HL-60 (cell line): ENCODE measurements around the gene HDAC8.

Experiments used
- CTCF ChIP-seq: IDR thresholded peaks from one replicate; pipeline ENCODE4 v1.5.1; 2011; ENCODE audit warnings: low read length, control low read depth, inconsistent platforms; ENCODE audit not compliant: insufficient read depth
- TF ChIP-seq, protein P1 (sequence below): IDR thresholded peaks from 2 replicates; pipeline ENCODE4 v1.6.1; 2012; ENCODE audit warnings: low read depth; ENCODE audit not compliant: insufficient replicate concordance

- TF ChIP-seq CTCF, result no peak
- TF ChIP-seq, protein P1, sequence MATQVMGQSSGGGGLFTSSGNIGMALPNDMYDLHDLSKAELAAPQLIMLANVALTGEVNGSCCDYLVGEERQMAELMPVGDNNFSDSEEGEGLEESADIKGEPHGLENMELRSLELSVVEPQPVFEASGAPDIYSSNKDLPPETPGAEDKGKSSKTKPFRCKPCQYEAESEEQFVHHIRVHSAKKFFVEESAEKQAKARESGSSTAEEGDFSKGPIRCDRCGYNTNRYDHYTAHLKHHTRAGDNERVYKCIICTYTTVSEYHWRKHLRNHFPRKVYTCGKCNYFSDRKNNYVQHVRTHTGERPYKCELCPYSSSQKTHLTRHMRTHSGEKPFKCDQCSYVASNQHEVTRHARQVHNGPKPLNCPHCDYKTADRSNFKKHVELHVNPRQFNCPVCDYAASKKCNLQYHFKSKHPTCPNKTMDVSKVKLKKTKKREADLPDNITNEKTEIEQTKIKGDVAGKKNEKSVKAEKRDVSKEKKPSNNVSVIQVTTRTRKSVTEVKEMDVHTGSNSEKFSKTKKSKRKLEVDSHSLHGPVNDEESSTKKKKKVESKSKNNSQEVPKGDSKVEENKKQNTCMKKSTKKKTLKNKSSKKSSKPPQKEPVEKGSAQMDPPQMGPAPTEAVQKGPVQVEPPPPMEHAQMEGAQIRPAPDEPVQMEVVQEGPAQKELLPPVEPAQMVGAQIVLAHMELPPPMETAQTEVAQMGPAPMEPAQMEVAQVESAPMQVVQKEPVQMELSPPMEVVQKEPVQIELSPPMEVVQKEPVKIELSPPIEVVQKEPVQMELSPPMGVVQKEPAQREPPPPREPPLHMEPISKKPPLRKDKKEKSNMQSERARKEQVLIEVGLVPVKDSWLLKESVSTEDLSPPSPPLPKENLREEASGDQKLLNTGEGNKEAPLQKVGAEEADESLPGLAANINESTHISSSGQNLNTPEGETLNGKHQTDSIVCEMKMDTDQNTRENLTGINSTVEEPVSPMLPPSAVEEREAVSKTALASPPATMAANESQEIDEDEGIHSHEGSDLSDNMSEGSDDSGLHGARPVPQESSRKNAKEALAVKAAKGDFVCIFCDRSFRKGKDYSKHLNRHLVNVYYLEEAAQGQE, result no peak
Observed at GRCh38 chrX:72301781-72302180, 270.9 kb downstream of the HDAC8 start.
